K562 (cell line): ENCODE results near the gene WDFY2. TPM values are rescaled to one million over a fixed set of nuclear protein-coding genes. Genes with fewer than 3 reads are reported as not detected.

Experiments used
- ZNF263 ChIP-seq: sonication (generic); formaldehyde crosslinking; IDR thresholded peaks from 2 replicates; pipeline ENCODE4 v1.8.0; 2022; ENCODE audit warnings: mild to moderate bottlenecking, missing genetic modification reagents, borderline replicate concordance
- polyA plus RNA-seq, 8 experiments: library from polyadenylated mRNA; depleted of rRNA in 4 of 8; stranded (reverse) in 5 of 8; unstranded in 3 of 8; fragments of >200 nt; fragmentation: Nextera tagmentation in 2 of 8; fragmentation: Illumina TruSeq in 1 of 8; extraction: Ambion mirVana in 2 of 8; extraction: Trizol in 1 of 8; gene quantifications; 2 replicates each; pipeline versions ENCODE4 v1.2.1 to v1.2.3, GENCODE V29; 2011 to 2014; ENCODE audit warnings: inconsistent platforms in 1 of 8, missing spikeins in 1 of 8
- total RNA-seq, 7 experiments: library from RNA; depleted of rRNA in 6 of 7; stranded (reverse); fragments of >200 nt in 6 of 7; fragmentation: Illumina TruSeq in 2 of 7; extraction: Trizol in 2 of 7; gene quantifications; 2 replicates each; pipeline versions ENCODE4 v1.2.1 to v1.2.3, GENCODE V29; 2011 to 2021; ENCODE audit warnings: low replicate concordance in 1 of 7
- TF ChIP-seq, protein P1 (sequence below): fragments of 200-600 bp; sonication (generic); IDR thresholded peaks from one replicate; pipeline ENCODE4 v1.6.1; 2012; ENCODE audit warnings: mild to moderate bottlenecking, low read depth, low read length, inconsistent platforms

WDFY2 gene
- total and polyA plus RNA-seq, 9 of the 15 experiments (the other 6 are each of a cell fraction or from before 2014, with no cell fraction given) = 0.66 to 6.4 (median 4.4) TPM

- no peak for TF ChIP-seq ZNF263 (CRISPR knock-in tag)
- TF ChIP-seq, protein P1, sequence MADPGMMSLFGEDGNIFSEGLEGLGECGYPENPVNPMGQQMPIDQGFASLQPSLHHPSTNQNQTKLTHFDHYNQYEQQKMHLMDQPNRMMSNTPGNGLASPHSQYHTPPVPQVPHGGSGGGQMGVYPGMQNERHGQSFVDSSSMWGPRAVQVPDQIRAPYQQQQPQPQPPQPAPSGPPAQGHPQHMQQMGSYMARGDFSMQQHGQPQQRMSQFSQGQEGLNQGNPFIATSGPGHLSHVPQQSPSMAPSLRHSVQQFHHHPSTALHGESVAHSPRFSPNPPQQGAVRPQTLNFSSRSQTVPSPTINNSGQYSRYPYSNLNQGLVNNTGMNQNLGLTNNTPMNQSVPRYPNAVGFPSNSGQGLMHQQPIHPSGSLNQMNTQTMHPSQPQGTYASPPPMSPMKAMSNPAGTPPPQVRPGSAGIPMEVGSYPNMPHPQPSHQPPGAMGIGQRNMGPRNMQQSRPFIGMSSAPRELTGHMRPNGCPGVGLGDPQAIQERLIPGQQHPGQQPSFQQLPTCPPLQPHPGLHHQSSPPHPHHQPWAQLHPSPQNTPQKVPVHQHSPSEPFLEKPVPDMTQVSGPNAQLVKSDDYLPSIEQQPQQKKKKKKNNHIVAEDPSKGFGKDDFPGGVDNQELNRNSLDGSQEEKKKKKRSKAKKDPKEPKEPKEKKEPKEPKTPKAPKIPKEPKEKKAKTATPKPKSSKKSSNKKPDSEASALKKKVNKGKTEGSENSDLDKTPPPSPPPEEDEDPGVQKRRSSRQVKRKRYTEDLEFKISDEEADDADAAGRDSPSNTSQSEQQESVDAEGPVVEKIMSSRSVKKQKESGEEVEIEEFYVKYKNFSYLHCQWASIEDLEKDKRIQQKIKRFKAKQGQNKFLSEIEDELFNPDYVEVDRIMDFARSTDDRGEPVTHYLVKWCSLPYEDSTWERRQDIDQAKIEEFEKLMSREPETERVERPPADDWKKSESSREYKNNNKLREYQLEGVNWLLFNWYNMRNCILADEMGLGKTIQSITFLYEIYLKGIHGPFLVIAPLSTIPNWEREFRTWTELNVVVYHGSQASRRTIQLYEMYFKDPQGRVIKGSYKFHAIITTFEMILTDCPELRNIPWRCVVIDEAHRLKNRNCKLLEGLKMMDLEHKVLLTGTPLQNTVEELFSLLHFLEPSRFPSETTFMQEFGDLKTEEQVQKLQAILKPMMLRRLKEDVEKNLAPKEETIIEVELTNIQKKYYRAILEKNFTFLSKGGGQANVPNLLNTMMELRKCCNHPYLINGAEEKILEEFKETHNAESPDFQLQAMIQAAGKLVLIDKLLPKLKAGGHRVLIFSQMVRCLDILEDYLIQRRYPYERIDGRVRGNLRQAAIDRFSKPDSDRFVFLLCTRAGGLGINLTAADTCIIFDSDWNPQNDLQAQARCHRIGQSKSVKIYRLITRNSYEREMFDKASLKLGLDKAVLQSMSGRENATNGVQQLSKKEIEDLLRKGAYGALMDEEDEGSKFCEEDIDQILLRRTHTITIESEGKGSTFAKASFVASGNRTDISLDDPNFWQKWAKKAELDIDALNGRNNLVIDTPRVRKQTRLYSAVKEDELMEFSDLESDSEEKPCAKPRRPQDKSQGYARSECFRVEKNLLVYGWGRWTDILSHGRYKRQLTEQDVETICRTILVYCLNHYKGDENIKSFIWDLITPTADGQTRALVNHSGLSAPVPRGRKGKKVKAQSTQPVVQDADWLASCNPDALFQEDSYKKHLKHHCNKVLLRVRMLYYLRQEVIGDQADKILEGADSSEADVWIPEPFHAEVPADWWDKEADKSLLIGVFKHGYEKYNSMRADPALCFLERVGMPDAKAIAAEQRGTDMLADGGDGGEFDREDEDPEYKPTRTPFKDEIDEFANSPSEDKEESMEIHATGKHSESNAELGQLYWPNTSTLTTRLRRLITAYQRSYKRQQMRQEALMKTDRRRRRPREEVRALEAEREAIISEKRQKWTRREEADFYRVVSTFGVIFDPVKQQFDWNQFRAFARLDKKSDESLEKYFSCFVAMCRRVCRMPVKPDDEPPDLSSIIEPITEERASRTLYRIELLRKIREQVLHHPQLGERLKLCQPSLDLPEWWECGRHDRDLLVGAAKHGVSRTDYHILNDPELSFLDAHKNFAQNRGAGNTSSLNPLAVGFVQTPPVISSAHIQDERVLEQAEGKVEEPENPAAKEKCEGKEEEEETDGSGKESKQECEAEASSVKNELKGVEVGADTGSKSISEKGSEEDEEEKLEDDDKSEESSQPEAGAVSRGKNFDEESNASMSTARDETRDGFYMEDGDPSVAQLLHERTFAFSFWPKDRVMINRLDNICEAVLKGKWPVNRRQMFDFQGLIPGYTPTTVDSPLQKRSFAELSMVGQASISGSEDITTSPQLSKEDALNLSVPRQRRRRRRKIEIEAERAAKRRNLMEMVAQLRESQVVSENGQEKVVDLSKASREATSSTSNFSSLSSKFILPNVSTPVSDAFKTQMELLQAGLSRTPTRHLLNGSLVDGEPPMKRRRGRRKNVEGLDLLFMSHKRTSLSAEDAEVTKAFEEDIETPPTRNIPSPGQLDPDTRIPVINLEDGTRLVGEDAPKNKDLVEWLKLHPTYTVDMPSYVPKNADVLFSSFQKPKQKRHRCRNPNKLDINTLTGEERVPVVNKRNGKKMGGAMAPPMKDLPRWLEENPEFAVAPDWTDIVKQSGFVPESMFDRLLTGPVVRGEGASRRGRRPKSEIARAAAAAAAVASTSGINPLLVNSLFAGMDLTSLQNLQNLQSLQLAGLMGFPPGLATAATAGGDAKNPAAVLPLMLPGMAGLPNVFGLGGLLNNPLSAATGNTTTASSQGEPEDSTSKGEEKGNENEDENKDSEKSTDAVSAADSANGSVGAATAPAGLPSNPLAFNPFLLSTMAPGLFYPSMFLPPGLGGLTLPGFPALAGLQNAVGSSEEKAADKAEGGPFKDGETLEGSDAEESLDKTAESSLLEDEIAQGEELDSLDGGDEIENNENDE = no peak
These were observed 740 bp downstream of the WDFY2 start (continued) for GRCh38 chr13:51584731-51585672.
